HuH-7.5 (cell line): ENCODE results near the gene SH3BGRL2.
"Not testable (repeated sequence)": the region's sequence is repeated elsewhere in the genome, so short reads cannot be mapped to it uniquely, and the experiment has no call there.

Experiments used
- DNase-seq: peaks from one replicate; pipeline ENCODE4 v3.0.0; 2011; ENCODE audit warnings: low spot score

SH3BGRL2 gene

GRCh38 chr6:79614326-79615305 is 16.5 kb upstream of the SH3BGRL2 start:
- DNase-seq = no peak

- no peak for DNase-seq
These were observed 13.6 kb upstream of the SH3BGRL2 start for GRCh38 chr6:79617518-79617941.

DNA sequence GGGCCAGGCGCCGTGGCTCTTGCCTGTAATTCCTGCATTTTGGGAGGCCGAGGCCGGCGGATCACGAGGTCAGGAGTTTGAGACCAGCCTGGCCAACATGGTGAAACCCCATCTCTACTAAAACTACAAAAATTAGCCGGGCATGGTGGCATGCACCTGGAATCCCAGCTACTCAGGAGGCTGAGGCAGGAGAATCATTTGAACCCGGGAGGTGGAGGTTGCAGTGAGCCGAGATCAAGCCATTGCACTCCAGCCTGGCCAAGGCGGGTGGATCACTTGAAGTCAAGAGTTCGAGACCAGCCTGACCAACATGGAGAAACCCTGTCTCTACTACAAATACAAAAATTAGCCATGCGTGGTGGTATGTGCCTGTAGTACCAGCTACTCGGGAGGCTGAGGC is 12.7 kb upstream of the SH3BGRL2 start:
- not testable (repeated sequence) for DNase-seq

DNA sequence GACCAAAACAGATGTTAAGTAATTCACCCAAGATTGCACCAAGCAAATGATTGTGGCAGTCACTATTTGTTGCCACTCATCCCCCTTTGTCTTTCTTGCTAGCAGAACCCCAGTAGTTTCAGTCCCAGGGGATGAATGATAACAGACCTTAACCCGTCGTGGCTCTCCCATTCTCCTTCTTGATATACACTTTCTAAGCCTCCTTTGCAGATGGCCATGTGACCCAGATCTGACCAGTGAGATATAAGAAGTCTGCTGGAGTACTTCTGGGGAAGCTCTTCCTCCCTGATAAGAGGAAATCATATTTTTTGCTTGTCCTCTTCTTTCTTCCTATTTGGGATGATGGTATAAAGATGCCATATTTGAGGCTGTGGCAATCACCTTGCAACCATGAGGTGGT is 9.6 kb upstream of the SH3BGRL2 start:
- no peak for DNase-seq

DNA sequence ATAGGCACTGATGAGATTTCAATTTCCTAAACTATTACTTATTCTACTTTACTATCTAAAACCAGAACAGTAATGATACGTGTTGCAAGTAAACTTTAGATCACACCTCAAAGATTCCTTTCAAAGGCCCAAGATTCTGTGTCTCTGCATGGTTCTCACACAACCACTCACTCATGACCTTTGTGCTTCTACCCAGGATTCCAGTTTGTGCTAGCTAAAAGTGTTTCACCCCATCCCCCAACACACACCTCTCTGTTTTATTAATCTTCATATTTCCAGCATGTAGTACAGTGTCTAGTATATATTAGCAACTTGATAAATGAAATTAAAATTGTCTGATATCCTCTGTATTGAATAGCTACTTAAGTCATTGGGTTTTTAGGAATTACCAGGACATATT is 8.8 kb upstream of the SH3BGRL2 start:
- DNase-seq = no peak

DNA sequence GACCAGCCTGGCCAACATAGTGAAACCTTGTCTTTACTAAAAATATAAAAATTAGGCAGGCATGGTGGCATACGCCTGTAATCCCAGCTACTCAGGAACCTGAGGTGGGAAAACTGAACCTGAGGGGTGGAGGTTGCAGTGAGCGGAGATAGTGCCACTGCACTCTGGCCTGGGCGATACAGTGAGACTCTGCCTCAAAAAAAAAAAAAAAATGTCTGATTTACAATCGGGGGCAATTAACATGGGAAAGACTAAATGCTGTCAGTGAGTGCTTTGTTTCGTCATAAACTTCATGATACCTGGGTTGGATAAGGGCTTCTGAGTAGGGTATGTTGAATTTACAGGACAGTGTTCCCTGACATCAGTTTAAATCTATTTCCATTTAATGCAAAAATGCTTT is 8.0 kb upstream of the SH3BGRL2 start:
- DNase-seq = no peak

- DNase-seq = no peak
These were observed 5.4 kb upstream of the SH3BGRL2 start for GRCh38 chr6:79625746-79626145.

DNA sequence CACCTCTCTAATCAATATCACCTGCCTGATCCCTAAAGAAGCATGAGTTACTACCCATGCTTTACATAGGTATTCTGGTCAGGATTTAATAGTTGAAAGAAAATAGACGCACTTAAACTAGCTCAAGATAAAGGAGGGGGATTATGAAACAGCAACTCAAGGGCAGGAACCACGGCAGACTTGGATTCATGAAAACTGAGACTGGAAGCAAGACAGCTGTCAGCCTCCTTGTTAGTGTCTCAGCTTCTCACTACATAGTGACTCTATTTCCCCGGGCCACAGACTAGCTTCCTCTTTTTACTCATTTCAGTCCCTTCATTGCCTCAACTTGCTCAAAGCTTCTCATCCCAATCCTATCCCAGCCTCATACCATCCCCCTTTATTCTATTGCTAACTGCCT is 4.3 kb upstream of the SH3BGRL2 start:
- no peak for DNase-seq

DNA sequence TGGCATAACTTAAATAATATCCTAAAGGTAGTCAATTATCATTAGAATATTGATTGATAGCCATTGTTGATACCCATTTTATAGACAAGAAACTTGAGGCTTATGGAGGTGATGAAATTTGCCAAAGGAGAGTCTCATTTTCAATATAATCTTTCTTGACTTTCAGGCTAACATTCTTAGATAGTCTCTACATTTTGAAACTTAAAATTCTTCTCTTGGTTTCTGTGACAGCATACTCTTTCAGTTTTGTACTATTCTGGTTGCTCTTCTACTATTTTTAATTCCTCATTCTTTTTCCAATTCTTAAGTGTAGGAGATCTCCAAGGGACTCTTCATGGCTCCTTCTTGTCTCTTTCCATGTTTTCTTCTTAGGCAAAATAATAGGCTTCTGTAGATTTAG is 3.7 kb upstream of the SH3BGRL2 start:
- no peak for DNase-seq

- DNase-seq = no peak
These were observed 2.5 kb upstream of the SH3BGRL2 start for GRCh38 chr6:79628466-79629288.

DNA sequence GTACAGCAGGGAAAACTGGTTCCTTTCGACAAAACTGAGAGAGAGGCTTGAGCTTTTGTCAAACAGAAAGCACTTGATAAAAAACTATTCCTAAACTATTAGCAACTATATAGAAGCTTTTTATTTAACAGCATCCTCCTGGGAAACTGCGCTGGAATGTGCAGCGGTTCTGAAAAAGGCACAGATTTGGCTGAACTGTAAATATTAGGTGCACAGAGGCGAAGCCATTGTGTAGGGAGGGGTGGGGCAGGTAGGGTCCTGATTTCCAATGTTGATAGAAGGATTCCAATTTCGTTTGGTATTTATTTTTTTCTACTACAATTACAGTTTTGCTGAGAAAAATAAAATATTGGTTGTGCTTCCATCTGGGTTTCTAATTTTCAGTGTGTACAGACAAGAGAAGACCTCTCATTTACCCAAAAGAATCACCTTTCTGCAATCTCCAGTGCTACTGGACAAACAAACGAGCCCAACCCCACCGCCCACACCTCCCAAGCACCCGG is 698 bp upstream of the SH3BGRL2 start:
- DNase-seq = no peak

GRCh38 chr6:79631693-79632172 is 604 bp downstream of the SH3BGRL2 start:
- peak; percentile 23 for DNase-seq

DNA sequence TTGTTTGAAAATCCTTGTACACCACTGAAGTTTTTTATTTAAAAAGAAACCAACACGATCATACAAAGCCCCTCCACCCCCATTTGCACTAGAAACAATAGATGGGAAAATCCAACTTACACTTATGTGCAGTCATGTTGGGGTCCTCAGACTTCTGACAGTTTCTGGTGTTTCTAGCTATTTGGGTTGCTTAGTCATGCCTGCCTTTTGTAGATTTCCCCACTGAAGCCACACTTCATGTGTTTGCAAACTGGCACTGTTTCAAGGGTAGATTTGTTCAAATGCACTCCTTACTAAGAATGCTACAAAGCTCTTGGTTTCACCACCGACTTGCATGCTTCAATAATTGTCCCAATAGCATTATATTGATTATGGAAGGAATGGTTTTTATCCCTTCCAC is 1.5 kb downstream of the SH3BGRL2 start:
- DNase-seq = no peak

GRCh38 chr6:79634491-79635231 is 3.5 kb downstream of the SH3BGRL2 start:
- DNase-seq = no peak

DNA sequence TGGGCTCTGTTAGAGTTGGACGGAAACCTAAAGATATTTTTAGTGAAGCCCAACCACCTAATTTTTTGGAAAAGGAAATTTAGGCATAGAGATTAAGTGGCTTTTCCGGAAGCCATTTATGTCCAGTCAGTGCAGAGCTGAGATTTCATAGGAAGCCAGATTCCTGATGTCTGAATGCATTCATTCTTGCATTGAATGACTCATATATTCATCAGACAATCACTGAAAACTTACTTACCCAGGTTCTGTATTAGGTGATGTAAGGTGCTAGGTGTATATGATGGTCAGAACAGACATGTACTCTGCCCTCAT is 4.1 kb downstream of the SH3BGRL2 start:
- DNase-seq = no peak

GRCh38 chr6:79636673-79637072 is 5.5 kb downstream of the SH3BGRL2 start:
- no peak for DNase-seq

GRCh38 chr6:79640146-79641111 is 9.3 kb downstream of the SH3BGRL2 start:
- DNase-seq = no peak

- DNase-seq = no peak
These were observed 14.9 kb downstream of the SH3BGRL2 start for GRCh38 chr6:79646006-79646405.

GRCh38 chr6:79646561-79646960 is 15.4 kb downstream of the SH3BGRL2 start:
- no peak for DNase-seq

DNA sequence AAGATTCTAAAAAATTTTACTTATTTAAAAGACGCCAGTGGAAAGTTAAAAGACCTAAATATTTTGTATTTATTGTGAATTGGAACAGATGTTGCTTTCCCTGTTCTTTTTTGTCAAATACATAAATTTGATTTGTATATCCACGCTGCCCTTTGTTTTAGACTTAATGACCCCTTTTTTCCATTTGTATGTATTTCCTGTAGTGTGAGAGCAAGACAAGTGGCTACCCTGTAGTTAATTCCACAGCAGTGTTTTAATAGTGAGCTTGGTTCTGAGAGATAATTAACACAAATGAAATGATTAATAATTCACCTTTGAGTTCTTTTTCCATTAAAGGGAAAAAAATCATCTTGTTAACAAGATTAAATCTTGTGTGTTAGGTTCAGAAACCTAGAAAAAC is 16.6 kb downstream of the SH3BGRL2 start:
- no peak for DNase-seq

- no peak for DNase-seq
These were observed 17.2 kb downstream of the SH3BGRL2 start for GRCh38 chr6:79648328-79648727.
